SKM-1 treated with dmso at 0.1 percent for 144 hours (cell line): ENCODE data around the gene PHYHD1.

ENCODE experiments used
- DNase-seq: peaks from one replicate; lab custom pipeline; 2025; ENCODE audit not compliant: unreplicated experiment; lab: John Stamatoyannopoulos, UW

The PHYHD1 gene

GRCh38 chr9:128901379-128901778 is 19.4 kb upstream of the PHYHD1 start:
- DNase-seq: no peak

- no peak for DNase-seq
Measured at GRCh38 chr9:128901822-128902221, 19.0 kb upstream of the PHYHD1 start.

DNA sequence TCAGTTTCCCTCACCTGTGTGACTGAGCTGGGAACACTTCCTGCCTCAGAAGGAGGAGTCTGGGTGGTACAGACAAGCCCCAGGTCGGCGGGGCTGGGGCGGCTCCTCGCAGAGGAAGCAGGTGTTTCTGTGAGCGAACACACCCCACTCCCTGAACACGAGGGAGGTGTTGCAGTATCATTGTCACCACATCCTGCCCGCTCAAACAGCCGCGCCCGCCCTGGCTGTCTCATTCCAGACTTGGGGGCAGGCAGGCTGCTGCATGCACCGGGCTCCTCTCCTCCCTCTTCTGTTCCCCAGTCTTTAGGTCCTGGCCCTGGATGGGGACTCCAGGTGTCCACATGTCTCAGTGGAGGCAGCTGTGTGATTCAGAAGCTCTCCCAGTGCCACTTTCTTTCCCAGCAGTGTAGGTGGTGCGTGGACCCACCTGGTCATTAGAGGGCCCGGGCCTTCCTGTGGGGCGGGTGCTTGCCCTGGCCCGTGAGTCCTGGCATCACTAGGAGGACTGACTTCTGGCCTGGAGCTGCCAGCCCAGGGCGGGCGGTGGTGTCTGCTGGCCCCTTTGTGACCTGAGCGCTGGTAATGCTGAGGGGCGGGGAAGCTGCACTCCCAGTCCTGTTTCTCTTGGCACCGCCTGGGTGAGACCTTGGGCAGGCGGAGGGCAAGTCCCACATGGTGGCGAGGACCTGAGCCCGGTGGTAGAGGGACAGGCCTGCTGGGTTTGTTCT is 18.3 kb upstream of the PHYHD1 start:
- DNase-seq: no peak

DNA sequence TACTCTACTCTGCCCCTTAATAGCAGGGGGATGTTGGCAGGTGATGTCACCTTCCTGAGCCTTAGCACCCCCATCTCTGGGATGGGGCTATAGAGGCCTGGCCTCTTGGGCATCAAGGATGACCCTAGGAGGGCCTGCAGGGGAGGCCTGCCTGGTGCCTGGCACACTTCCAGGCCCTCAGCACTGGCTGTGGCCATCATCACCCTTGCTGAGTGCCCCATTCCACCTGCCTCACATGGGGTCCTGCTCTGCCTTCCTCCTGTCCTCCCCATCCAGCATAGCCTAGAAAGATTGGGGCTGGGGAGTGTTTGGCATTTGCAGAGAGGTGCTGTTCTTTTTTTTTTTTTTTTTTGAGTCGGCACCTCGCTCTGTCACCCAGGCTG is 17.7 kb upstream of the PHYHD1 start:
- no peak for DNase-seq

DNA sequence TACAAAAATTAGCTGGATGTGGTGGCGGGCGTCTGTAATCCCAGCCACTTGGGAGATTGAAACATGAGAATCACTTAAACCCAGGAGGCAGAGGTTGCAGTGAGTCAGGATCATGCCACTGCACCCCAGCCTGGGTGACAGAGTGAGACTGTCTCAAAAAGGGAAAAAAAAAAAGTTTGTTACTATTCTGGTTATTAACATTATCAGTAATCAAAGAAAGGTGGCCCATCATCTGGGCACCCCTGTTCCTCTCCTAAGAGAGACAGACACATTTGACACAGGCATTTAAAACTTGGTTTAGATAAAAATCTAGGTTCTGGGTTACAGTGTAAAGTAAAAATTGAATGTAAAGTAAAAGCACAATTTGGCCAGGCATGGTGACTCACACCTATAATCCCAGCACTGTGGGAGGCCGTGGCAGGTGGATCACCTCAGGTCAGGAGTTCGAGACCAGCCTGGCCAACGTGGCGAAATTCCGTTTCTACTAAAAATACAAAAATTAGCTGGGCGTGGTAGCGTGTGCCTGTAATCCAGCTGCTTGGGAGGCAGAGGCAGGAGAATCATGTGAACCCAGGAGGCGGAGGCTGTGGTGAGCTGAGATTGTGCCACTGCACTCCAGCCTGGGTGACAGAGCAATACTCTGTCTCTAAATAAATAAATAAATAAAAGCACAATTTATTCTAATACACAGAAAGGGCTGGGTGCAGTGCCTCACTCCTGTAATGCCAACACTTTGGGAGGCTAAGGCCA is 16.7 kb upstream of the PHYHD1 start:
- DNase-seq: no peak

DNA sequence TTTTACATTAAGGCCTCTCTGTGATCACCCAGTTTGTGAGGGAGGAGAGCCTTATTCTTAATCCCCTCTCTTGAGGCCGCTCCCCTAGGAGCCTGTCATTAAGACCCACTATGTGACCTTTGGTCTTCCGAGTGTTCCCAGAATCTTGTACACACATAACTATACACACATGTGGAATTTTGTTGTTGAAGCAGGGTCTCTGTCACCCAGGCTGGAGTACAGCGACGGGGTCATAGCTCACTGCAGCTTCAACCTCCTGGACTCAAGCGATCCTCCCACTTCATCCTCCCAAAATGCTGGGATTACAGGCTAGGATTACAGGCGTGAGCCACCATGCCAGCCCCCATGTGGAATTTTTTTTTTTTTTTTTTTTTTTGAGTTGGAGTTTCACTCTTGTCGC is 14.8 kb upstream of the PHYHD1 start:
- DNase-seq: no peak

DNA sequence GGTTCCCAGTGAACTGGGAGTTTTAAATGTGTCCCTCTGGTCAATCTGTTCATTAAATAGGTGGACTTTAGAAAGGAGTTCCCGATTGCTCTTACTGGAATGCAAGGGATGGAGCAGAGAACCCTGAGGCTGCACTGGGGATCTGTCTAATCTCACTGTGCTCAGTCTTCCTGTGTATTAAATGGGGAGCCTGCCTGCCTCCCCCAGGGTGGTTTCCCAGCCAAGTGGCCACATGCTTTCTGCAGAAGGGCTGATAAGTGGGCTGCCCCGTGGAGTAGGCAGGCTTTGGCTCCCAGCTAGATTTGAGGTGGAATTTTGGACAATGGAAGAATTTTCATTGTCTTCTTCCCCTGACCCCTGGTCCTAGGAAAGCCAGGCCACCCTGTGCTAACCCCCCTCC is 14.0 kb upstream of the PHYHD1 start:
- no peak for DNase-seq

DNA sequence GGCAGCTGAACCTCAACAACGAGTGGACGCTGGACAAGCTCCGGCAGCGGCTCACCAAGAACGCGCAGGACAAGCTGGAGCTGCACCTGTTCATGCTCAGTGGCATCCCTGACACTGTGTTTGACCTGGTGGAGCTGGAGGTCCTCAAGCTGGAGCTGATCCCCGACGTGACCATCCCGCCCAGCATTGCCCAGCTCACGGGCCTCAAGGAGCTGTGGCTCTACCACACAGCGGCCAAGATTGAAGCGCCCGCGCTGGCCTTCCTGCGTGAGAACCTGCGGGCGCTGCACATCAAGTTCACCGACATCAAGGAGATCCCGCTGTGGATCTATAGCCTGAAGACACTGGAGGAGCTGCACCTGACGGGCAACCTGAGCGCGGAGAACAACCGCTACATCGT is 12.4 kb upstream of the PHYHD1 start:
- no peak for DNase-seq

- no peak for DNase-seq
Measured at GRCh38 chr9:128909859-128910258, 10.9 kb upstream of the PHYHD1 start.

DNA sequence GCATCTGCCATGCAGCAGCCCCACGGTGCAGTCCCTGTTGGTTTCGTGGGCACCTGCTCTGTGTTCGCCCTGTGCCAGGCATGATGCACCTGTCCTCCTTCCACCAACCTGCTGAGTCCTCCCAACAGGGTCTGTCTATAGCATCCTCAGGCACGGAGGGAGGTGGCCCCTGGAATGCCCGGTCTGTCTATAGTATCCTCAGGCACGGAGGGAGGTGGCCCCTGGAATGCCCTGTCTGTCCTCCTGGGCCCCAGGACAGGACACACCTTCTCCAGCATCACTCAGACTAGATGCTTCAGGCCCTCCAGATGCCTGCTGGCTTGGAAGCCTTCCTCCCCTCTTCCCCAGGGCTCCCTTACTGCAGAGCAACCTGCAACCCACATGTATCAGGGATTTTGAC is 9.9 kb upstream of the PHYHD1 start:
- DNase-seq: no peak

- DNase-seq: no peak
Measured at GRCh38 chr9:128911529-128912035, 9.2 kb upstream of the PHYHD1 start.

- DNase-seq: no peak
Measured at GRCh38 chr9:128912270-128912853, 8.4 kb upstream of the PHYHD1 start.

DNA sequence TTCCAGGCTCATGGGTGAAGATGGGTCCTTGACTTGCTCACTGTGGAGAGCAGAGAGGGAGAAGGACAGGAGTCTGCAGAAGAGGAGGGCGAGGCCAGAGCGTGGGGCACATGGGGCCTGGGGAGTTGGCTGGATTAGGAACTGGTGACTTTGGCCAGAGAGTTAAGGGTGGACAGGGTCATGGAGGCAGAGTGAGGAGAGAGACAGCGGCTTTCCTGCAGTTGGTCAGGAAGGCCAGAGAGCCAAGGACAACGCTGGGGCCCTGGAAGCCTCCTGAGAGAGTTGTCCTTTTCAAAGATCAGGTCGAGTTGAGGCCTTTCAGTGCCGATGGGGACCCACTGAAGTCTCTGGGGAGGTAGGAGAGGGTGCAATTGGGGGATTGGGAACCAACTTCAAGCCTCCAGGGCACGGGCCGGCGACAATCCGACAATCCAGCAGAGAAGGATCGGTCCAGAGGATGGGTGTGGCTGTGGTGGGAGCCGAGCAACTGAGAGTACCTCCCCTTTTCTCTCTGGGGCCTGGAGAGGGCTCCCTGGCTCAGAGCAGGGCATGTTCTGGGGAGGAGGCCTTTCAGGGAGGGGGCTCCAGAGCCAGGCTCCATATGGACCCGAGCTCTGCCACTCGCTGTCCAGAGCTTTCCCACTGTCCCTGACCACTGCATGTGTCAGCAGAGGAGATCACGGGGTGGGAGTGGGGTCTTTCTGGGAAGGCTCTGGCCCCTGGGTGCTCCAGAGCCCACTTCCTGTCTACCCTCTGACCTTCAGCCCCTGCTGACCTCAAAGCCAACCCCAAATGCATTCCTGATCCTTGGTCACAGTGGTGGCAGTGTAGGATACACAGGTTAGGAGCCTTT is 7.5 kb upstream of the PHYHD1 start:
- DNase-seq: no peak

- DNase-seq: no peak
Measured at GRCh38 chr9:128913995-128914772, 6.6 kb upstream of the PHYHD1 start.

GRCh38 chr9:128916204-128916603 is 4.6 kb upstream of the PHYHD1 start:
- no peak for DNase-seq

GRCh38 chr9:128916745-128917144 is 4.0 kb upstream of the PHYHD1 start:
- no peak for DNase-seq

GRCh38 chr9:128917151-128917849 is 3.5 kb upstream of the PHYHD1 start:
- no peak for DNase-seq

DNA sequence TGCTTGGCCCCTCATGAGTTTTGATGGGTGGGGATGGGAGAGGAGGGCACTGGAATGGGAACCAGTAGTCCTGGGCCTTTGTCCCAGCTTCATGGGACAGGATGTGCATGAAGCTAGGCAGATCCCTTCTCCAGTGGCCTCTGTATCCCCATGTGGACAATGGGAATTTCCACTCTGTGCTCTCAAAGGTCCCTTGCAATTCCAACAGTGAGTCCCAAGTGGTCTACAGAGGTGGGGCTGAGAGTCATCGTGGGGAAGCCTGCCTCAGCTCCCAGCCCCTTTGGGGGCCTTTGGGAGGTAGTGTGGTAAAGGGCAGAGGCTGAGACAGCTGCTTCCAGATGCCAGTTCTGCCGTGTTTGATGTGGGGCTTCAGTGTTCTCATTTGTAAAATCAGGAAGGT is 1.9 kb upstream of the PHYHD1 start:
- no peak for DNase-seq

GRCh38 chr9:128919402-128920089 is 1.2 kb upstream of the PHYHD1 start:
- DNase-seq: no peak
